NCI-H2196 (cell line): Measurements from ENCODE around the gene DSCAM.
A peak's percentile ranks its signal among the peaks of the same experiment; 100 is the strongest.

Experiments used
- DNase-seq: peaks from one replicate; lab custom pipeline; 2025; ENCODE audit not compliant: unreplicated experiment; lab: John Stamatoyannopoulos, UW

DSCAM gene

DNA sequence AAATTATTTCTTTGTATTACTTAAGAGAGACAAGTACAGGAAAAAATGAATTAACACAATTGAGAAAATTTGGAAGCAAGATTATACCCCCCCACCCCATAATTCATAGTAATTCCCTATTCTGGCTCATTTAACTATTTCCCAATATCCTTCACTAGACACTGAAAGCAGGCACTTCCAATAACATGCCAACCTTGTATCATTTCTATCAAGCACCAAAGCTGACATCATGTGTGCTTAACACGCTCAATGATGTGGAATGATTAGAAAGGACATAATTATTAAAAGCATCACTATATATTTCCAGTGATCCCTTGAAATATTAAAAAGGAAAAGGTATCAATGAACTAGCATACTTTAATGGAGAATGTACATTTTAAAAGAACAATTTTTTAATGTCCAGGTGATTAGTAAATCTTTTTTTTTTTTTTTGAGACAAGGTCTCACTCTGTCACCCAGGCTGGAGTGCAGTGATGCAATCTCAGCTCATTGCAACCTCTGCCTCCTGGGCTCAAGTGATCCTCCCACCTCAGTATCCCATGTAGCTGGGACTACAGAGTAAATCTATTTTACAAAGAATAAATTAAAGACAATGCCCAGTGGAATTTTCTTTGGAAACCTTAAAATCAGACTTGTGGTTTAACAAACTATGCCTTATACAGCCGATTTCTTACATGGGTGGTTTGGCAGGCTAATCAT, 443.9 kb downstream of the DSCAM start:
- no peak for DNase-seq

DNA sequence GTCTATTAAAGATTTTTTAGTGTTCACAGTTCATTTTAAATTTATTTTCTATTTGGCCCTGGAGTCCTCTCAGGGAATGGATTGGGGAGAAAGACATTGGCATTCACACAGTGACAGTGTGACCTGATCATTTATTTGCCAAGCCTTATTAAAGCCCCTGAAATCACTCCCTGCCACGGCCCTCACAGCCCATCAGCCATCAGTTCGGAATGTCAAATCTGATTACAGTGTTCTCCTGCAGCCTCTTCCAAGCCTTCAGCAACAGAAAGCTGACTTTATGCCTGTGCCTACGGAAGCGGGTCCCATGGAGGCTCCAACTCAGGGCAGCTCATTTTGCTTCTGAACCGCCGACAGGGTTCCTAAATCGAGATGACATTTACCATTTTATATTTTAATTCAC, 451.2 kb downstream of the DSCAM start:
- no peak for DNase-seq

GRCh38 chr21:40393066-40393465, 453.9 kb downstream of the DSCAM start:
- DNase-seq: no peak

DNA sequence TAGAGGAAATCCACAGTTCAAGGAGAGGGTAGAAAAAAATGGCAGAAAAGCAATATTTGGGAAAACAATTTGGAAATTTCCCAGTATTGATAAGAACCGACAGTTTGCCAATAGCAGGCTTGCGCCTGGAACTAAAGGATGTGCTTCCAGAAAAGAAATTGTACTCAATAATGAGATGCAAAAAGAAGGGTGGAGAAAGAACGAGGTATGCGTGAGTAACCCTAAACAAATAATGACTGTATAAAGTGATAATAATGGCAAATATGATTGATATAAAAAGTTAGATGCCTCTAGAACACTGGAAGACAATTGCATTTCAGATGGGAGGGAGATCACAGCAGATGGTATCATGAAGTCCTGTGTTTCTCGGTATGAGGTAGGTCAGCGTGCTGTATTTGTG, 458.9 kb downstream of the DSCAM start:
- no peak for DNase-seq

- no peak for DNase-seq
Measured at GRCh38 chr21:40386981-40387747, 459.8 kb downstream of the DSCAM start.

GRCh38 chr21:40386294-40386911, 460.6 kb downstream of the DSCAM start:
- DNase-seq: peak; percentile 29

DNA sequence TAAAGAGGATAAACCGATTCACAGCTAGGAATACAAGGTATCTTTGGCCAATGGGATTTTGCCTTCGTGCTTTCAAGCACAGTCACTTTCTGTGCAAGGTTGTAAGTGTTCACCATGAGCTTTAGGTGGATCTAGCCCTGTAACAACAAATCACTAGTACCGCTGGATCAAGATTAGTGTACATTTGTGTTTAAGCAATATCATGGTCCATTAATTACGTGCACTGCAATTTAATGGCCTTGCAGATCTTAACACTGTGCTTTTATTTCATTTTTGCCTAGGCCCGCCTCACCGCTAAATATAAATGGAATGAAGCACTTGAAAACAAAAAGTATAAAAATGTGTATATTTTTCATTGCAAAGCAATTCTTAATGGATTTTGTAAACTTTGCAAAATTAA, 461.1 kb downstream of the DSCAM start:
- DNase-seq: no peak

- DNase-seq: no peak
Measured at GRCh38 chr21:40383951-40384350, 463.0 kb downstream of the DSCAM start.

- DNase-seq: no peak
Measured at GRCh38 chr21:40381111-40381510, 465.8 kb downstream of the DSCAM start.

DNA sequence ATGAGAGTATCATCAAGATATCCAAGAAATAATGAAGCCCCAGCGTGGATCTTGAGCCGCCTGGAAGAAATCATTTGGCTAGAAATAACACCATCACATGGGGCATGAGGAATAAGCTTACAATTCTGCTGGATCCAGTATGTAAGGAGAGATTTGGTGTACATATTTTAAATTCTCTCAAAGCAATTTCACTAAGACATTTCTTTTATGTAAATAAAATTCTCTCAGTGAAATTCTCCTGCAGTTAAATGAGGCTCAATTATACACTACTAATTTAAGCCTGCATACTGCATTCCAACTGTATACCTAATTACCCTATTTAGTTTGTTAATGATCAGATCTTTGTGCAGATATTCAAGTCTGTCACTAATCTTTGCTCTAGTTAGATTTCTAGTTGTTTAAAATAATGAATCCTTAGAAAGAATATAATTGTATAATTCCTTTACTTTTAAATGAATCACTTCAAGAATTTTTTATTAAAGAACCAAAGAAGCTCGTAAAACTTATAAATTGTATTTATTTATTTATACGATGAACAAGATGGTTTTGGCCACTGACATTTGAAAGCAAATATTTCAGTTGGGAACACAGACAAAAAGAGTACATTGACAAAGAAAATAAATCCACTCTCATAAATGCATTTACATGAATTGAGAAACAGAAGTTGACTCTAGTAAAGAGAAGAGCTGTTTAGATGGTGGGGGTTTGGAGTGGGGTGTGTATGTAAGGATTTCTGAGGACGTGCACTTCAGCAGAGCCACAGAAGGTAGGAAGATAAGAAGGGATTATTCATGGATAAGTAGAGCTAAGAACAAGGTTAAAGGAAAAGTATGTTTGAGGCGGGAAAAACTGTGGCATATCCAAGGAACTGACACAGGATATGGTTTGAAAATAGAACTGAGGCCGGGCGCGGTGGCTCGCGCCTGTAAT, 466.8 kb downstream of the DSCAM start:
- DNase-seq: no peak

DNA sequence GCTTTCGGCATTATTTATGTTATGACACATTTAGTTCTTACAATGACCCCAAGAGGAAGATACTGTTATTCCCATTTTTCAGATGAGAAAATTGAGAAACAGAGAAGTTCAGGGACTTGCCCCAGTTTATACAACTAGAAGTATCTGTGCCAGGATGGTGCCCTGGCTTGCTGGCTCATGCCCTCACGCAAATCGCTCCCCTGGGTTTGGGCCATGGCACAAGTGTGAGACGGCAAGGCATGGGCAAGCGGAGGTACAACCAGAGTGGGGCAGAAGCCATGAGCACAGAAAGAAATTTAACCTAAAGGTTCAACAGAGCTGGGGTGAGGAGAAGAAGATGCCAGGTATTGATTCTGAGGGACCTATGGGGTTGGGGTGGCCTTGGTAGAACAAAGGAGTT, 469.8 kb downstream of the DSCAM start:
- no peak for DNase-seq

- DNase-seq: no peak
Measured at GRCh38 chr21:40373761-40374160, 473.2 kb downstream of the DSCAM start.

GRCh38 chr21:40372506-40372905, 474.5 kb downstream of the DSCAM start:
- no peak for DNase-seq

DNA sequence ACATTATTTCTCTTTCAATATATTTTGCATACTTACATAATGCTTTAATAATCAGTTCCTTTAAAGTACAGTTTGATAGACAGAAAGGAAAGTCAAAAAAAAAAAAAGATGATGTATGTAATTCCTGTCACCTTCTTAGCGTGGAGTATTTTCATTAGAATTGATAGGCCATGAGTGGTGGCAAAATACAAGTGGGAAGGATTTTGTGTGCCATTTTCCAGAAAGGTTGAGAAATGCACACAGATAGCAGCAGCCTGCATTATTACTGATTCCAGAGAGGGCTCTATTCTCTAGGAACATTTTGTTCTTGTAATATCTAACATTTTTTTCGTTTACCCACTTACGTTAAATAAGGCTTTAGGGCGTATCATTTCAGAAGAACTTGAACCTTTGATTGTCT, 475.6 kb downstream of the DSCAM start:
- DNase-seq: no peak

- no peak for DNase-seq
Measured at GRCh38 chr21:40356644-40357043, 490.3 kb downstream of the DSCAM start.

GRCh38 chr21:40355076-40355475, 491.9 kb downstream of the DSCAM start:
- no peak for DNase-seq

DNA sequence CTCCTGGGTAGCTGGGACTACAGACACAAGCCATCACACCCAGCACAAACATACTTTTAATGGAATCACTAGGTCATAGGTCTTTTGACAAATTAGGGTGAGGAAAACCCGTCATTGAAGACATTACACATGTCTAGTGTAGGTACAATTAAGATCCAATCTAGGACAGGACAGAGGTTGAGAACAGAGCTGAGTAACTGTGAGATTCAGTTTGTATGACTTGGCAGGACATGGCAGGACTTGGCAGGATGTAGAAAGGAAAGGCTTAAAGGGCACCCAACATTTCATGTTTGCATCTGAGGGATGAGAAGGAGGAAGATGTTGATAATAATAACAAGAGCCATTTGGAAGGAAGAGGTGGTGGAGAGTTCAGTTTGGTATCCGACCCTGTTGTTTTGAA, 496.0 kb downstream of the DSCAM start:
- DNase-seq: no peak

- DNase-seq: no peak
Measured at GRCh38 chr21:40349591-40349990, 497.4 kb downstream of the DSCAM start.

DNA sequence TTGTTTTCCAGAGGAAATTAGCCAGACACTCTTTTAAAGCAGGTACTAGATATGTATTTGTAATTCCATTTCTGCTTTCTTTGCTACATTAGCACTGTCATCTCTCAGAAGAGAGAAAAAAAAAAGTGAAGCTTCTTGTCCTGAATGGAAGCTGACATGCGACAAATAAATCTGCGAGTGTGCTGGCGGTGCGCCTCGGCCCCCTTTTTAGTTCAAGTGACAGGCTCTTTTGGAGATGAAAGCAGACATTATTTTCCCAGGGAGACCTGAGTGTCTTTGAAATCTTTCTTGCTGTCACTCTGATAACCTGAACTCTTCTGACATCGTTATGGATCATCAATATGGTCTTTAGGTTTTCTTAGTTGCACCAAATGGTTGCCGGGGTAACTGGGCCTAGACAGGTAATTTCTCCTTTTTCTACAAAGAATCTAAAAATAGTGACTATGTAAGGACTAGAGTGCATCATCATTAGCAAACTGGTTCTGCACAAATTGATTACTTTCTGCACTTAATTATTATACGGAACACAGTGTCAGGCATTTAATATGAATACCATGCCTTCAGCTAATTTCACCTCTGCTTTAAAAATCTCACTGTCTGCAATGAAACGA, 501.1 kb downstream of the DSCAM start:
- DNase-seq: no peak

- no peak for DNase-seq
Measured at GRCh38 chr21:40340357-40340756, 506.6 kb downstream of the DSCAM start.

GRCh38 chr21:40339050-40339449, 507.9 kb downstream of the DSCAM start:
- DNase-seq: no peak
